ENCODE measurements around the gene PCBD2. TPM values are rescaled to one million over a fixed set of nuclear protein-coding genes. Genes with fewer than 3 reads are reported as not detected.

PCBD2 gene
- total RNA-seq, 1 experiment from 2014 or later: 10.9 TPM

DNA sequence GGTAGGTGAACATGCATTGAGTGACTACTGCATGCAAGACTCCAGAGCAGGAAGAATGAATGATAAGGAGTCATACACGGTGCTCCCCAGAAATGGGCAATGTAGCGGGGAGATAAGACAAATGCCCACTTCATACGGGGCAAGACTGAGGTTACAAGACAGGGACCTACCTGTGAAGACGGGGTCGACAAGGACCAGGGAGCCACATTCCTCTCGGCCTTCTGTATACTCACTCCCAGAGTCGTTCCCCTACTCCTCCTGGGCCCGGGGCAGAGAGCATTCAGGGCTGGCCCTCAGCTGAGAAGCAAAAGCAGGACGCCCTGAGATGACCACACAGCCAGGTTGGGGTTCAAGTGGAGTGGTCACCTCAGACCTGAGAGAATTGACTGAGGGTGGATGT lies 102.4 kb downstream of the PCBD2 start (continued):
- TF ChIP-seq, protein P1, sequence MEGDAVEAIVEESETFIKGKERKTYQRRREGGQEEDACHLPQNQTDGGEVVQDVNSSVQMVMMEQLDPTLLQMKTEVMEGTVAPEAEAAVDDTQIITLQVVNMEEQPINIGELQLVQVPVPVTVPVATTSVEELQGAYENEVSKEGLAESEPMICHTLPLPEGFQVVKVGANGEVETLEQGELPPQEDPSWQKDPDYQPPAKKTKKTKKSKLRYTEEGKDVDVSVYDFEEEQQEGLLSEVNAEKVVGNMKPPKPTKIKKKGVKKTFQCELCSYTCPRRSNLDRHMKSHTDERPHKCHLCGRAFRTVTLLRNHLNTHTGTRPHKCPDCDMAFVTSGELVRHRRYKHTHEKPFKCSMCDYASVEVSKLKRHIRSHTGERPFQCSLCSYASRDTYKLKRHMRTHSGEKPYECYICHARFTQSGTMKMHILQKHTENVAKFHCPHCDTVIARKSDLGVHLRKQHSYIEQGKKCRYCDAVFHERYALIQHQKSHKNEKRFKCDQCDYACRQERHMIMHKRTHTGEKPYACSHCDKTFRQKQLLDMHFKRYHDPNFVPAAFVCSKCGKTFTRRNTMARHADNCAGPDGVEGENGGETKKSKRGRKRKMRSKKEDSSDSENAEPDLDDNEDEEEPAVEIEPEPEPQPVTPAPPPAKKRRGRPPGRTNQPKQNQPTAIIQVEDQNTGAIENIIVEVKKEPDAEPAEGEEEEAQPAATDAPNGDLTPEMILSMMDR (IDR thresholded peaks at IDR 0.05 in 2 of 3, conservative IDR thresholded peaks at IDR 0.05 in 1 of 3; ENCODE audit: borderline replicate concordance in 1 of 3, insufficient read depth in 1 of 3, low read depth in 2 of 3, low read length in 2 of 3): no peak

- H4K20me1 ChIP-seq (ENCODE audit: insufficient read depth): no peaks in the 10 kb centered on the region
- no peaks in the 10 kb centered on the region for H3K79me2 ChIP-seq (ENCODE audit: insufficient read depth, low read length)
- no peak overlapping the region for H3K4me3 ChIP-seq (replicated peaks in 1 of 2; ENCODE audit: low read depth in 1 of 2, low read length in 2 of 2)
- no peaks in the 10 kb centered on the region for H3K4me1 ChIP-seq (ENCODE audit: control insufficient read depth in 1 of 2, insufficient read depth in 2 of 2, low read length in 2 of 2)
- ChIA-PET CTCF (no interaction called here), POLR2A (no interaction called here), RAD21 (ENCODE audit: low non-redundant PET in 1 of 2, low total read pairs in 2 of 2, uncharacterized antibody in 2 of 2, unreplicated experiment in 2 of 2) (no interaction called here)
- no peak for DNase-seq (ENCODE audit: low read depth, low spot score)
- H3K9me2 ChIP-seq (ENCODE audit: insufficient read depth): no peaks in the 10 kb centered on the region
- H3K4me2 ChIP-seq (ENCODE audit: low read length): no peak overlapping the region
- no peak for ATAC-seq
- H3K9ac ChIP-seq (ENCODE audit: low read length): no peak overlapping the region
- intact Hi-C loops (cut with micrococcal nuclease): no loop called here
- no peaks in the 10 kb centered on the region for H3K9me3 ChIP-seq (ENCODE audit: control insufficient read depth in 1 of 2, insufficient read depth in 1 of 2, low read depth in 1 of 2, low read length in 2 of 2)
- TF ChIP-seq EGR1 (IDR thresholded peaks at IDR 0.05; ENCODE audit: low read depth) (no peak), POLR2AphosphoS5 (IDR thresholded peaks at IDR 0.05; ENCODE audit: low read depth, low read length) (no peak), POLR2A (IDR thresholded peaks at IDR 0.05; ENCODE audit: borderline replicate concordance, extremely low read depth, insufficient read depth, insufficient read length) (no peak), RAD21 (IDR thresholded peaks at IDR 0.05; ENCODE audit: low read depth) (no peak), CBX3 (IDR thresholded peaks at IDR 0.05; ENCODE audit: low read depth) (no peak), YY1 (IDR thresholded peaks at IDR 0.05; ENCODE audit: extremely low read depth, insufficient replicate concordance, low read depth, low read length) (no peak), ZFX (IDR thresholded peaks at IDR 0.05) (no peak), MAX (IDR thresholded peaks at IDR 0.05) (no peak), REST (IDR thresholded peaks at IDR 0.05; ENCODE audit: low read depth) (no peak), SIN3A (IDR thresholded peaks at IDR 0.05; ENCODE audit: low read depth) (no peak), SP1 (IDR thresholded peaks at IDR 0.05; ENCODE audit: low read depth) (no peak), ZNF274 (IDR thresholded peaks at IDR 0.05; ENCODE audit: low read depth, low read length) (no peak), ELF1 (IDR thresholded peaks at IDR 0.05; ENCODE audit: borderline replicate concordance, low read depth) (no peak), FOSL1 (IDR thresholded peaks at IDR 0.05; ENCODE audit: low read depth) (no peak), SRF (IDR thresholded peaks at IDR 0.05; ENCODE audit: low read depth) (no peak)
- H3K27ac ChIP-seq (ENCODE audit: low read depth, low read length): no peak overlapping the region
- H2AFZ ChIP-seq (ENCODE audit: low read depth, low read length, poor library complexity, severe bottlenecking): no peak overlapping the region
- no peaks in the 10 kb centered on the region for H3K27me3 ChIP-seq (ENCODE audit: insufficient read depth, low read length)
- H3K36me3 ChIP-seq (ENCODE audit: control insufficient read depth in 1 of 2, insufficient read depth in 2 of 2, low read length in 2 of 2): no peaks in the 10 kb centered on the region
- BruUV-seq (replicated peaks): no TSS peak
Measured at GRCh38 chr5:135007749-135008363, 102.9 kb downstream of the PCBD2 start.

Measured in HCT116 (cell line).